Sigmoid colon (tissue), 4 donors: Measurements from ENCODE around the gene RPL5.

Source experiments
- CTCF ChIP-seq, 4 experiments: fragments of 450-650 bp in 3 of 4; fragments of 200-600 bp in 1 of 4; IDR thresholded peaks; one replicate each; pipeline ENCODE4 v1.5.1; 2016 to 2019; ENCODE audit warnings: antibody characterized with exemption in 4 of 4, mild to moderate bottlenecking in 3 of 4, moderate library complexity in 2 of 4
- POLR2A ChIP-seq, 2 donors: fragments of 450-650 bp; IDR thresholded peaks; one replicate each; pipeline ENCODE4 v1.6.1; 2016; ENCODE audit warnings: antibody characterized with exemption in 2 of 2, mild to moderate bottlenecking in 2 of 2, moderate library complexity in 2 of 2
- POLR2AphosphoS5 ChIP-seq, 4 donors: sonication (generic); formaldehyde crosslinking; IDR thresholded peaks; one replicate each; pipeline ENCODE4 v1.6.1; 2017; ENCODE audit warnings: antibody characterized with exemption in 4 of 4

GRCh38 chr1:92837062-92837461 lies 5.2 kb downstream of the RPL5 start:
- TF ChIP-seq CTCF (IDR thresholded peaks at IDR 0.05): no peak
- no peak for TF ChIP-seq POLR2AphosphoS5 (IDR thresholded peaks at IDR 0.05)
- TF ChIP-seq POLR2A (IDR thresholded peaks at IDR 0.05): no peak
